HepG2 (cell line): ENCODE measurements around the gene TFF1. TPM values are rescaled to one million over a fixed set of nuclear protein-coding genes. Genes with fewer than 3 reads are reported as not detected.

ENCODE experiments used
- ATAC-seq: fragments of 200-7000 bp; cut with Tn5 transposase; 3 replicates; pipeline ENCODE4 v1.9.1; 2020; ENCODE audit warnings: mild to moderate bottlenecking, moderate library complexity
- BruUV-seq: library from RNA; stranded (reverse); fragments of 400-500 nt; replicated peaks from 2 replicates; lab custom pipeline; 2021; lab: Mats Ljungman, UMichigan
- CTCF ChIA-PET: fragments of 300-600 bp; formaldehyde crosslinking; extraction: SDS; loops from one replicate; lab custom pipeline; 2021; ENCODE audit warnings: low total read pairs, inconsistent platforms, low intra/inter-chr PET ratio; lab: Yijun Ruan, JAX
- POLR2A ChIA-PET: fragments of 350-600 bp; sonication (Branson Sonifier 250); formaldehyde crosslinking; loops from one replicate; lab custom pipeline; 2020; ENCODE audit warnings: antibody characterized with exemption, inconsistent platforms; lab: Yijun Ruan, JAX
- DNase-seq: peaks from one replicate; pipeline ENCODE4 v3.0.0-alpha.2; 2015; ENCODE audit warnings: low spot score
- FAIRE-seq: peaks from 3 replicates; lab custom pipeline; 2011; peaks lifted over from hg19 to GRCh38; lab: Jason Lieb, UNC
- H2AFZ ChIP-seq: one replicate; pipeline ENCODE4 v1.6.1; 2011; ENCODE audit warnings: low read length, inconsistent platforms
- H3K27ac ChIP-seq: fragments of 300-600 bp; 3 replicates; pipeline ENCODE4 v1.8.0; 2011; ENCODE audit warnings: mixed run types, mild to moderate bottlenecking, mixed read lengths, low read length, inconsistent platforms; ENCODE audit not compliant: insufficient read depth; ENCODE audit errors: extremely low read length
- H3K27me3 ChIP-seq, 2 experiments: fragments of 200-600 bp in 1 of 2; 2 replicates in 1 of 2; 3 replicates in 1 of 2; pipeline versions ENCODE4 v1.6.0 to v1.8.0; 2011; ENCODE audit warnings: low read length in 2 of 2, mild to moderate bottlenecking in 2 of 2, moderate library complexity in 2 of 2, inconsistent platforms in 1 of 2; ENCODE audit not compliant: insufficient read depth in 2 of 2, control insufficient read depth in 1 of 2
- H3K36me3 ChIP-seq, 2 experiments: fragments of 200-600 bp in 1 of 2; replicated peaks in 1 of 2; 2 replicates in 1 of 2; 3 replicates in 1 of 2; pipeline versions ENCODE4 v1.5.1 to v1.8.0; 2011; ENCODE audit warnings: low read length in 2 of 2, inconsistent platforms in 1 of 2; ENCODE audit not compliant: insufficient read depth in 2 of 2, control insufficient read depth in 1 of 2
- H3K4me1 ChIP-seq: 2 replicates; pipeline ENCODE4 v1.5.1; 2012; ENCODE audit warnings: low read length, inconsistent platforms; ENCODE audit not compliant: insufficient read depth
- H3K4me2 ChIP-seq: 2 replicates; pipeline ENCODE4 v1.6.0; 2011; ENCODE audit warnings: low read depth, low read length, inconsistent platforms
- H3K4me3 ChIP-seq, 3 experiments: fragments of 200-600 bp in 1 of 3; sonication (generic), shearing (Covaris generic) in 1 of 3; replicated peaks in 1 of 3; 2 replicates each; pipeline ENCODE4 v1.5.1; 2011 to 2016; ENCODE audit warnings: low read length in 3 of 3, inconsistent platforms in 2 of 3, low read depth in 2 of 3, mild to moderate bottlenecking in 2 of 3, control low read depth in 1 of 3, mixed read lengths in 1 of 3; ENCODE audit not compliant: insufficient read depth in 1 of 3
- H3K79me2 ChIP-seq: one replicate; pipeline ENCODE4 v1.6.1; 2011; ENCODE audit warnings: low read length, inconsistent platforms; ENCODE audit not compliant: insufficient read depth
- H3K9ac ChIP-seq: 2 replicates; pipeline ENCODE4 v1.6.0; 2011; ENCODE audit warnings: mild to moderate bottlenecking, low read depth, low read length, inconsistent platforms; ENCODE audit not compliant: insufficient read depth
- H3K9me3 ChIP-seq: 2 replicates; pipeline ENCODE4 v1.5.1; 2012; ENCODE audit warnings: mild to moderate bottlenecking, low read length
- H4K20me1 ChIP-seq: 2 replicates; pipeline ENCODE4 v1.6.0; 2011; ENCODE audit warnings: inconsistent platforms, mild to moderate bottlenecking, low read length, moderate library complexity; ENCODE audit not compliant: insufficient read depth
- FOXA3 ChIP-seq: IDR thresholded peaks from 2 replicates; pipeline ENCODE4 v1.6.1; 2016; ENCODE audit warnings: missing genetic modification reagents, missing compliant biosample characterization
- KLF9 ChIP-seq: IDR thresholded peaks from 2 replicates; pipeline ENCODE4 v1.6.1; 2016; ENCODE audit warnings: low read depth
- MYC ChIP-seq: sonication (generic); formaldehyde crosslinking; IDR thresholded peaks from 2 replicates; pipeline ENCODE4 v1.9.0; 2021; ENCODE audit warnings: missing genetic modification reagents, borderline replicate concordance
- NFRKB ChIP-seq: fragments of 450-650 bp; IDR thresholded peaks from 2 replicates; pipeline ENCODE4 v1.6.1; 2017
- SOX5 ChIP-seq: IDR thresholded peaks from 2 replicates; pipeline ENCODE4 v1.6.1; 2016; ENCODE audit warnings: borderline replicate concordance
- ZBTB25 ChIP-seq: IDR thresholded peaks from 2 replicates; pipeline ENCODE4 v1.6.1; 2018; ENCODE audit warnings: missing genetic modification reagents
- ZNF75D ChIP-seq: sonication (generic); formaldehyde crosslinking; IDR thresholded peaks from 2 replicates; pipeline ENCODE4 v1.8.1; 2023; ENCODE audit warnings: missing genetic modification reagents, mild to moderate bottlenecking, borderline replicate concordance
- WGBS: methylation state at CpG from one replicate; pipeline ENCODE4 v1.1.6; 2017; ENCODE audit warnings: low lambda C conversion rate; 5-methylcytosine and 5-hydroxymethylcytosine counted together
- in situ Hi-C: cut with HindIII; loops from 2 replicates; pipeline ENCODE4 v1.10.0; 2017; ENCODE audit warnings: low pct_unique_long_range_greater_than_20kb; ENCODE audit not compliant: extremely low pct_ligation_motif_present
- intact Hi-C: fragments of 100-400 bp; cut with micrococcal nuclease; formaldehyde crosslinking; loops from one replicate; pipeline ENCODE4 v1.10.0; 2022; ENCODE audit not compliant: unreplicated experiment
- polyA plus RNA-seq, 8 experiments: library from polyadenylated mRNA; depleted of rRNA in 3 of 8; stranded (reverse) in 7 of 8; unstranded in 1 of 8; fragments of >200 nt; fragmentation: Illumina TruSeq in 4 of 8; extraction: Trizol in 4 of 8; gene quantifications; 2 replicates each; pipeline versions ENCODE4 v1.2.1 to v1.2.3, GENCODE V29; 2011 to 2016; ENCODE audit warnings: low read depth in 4 of 8, missing spikeins in 1 of 8, mixed read lengths in 1 of 8; ENCODE audit not compliant: insufficient read depth in 1 of 8
- total RNA-seq, 5 experiments: library from RNA; depleted of rRNA; stranded (reverse); fragments of >200 nt; fragmentation: Illumina TruSeq; extraction: Trizol; gene quantifications; 2 replicates each; pipeline ENCODE4 v1.2.3, GENCODE V29; 2016; ENCODE audit warnings: low read depth in 1 of 5

The TFF1 gene
- total and polyA plus RNA-seq, 2 of the 13 experiments (the other 11 are each of a cell fraction or from before 2014, with no cell fraction given), result 0.24 to 19.4 TPM

DNA sequence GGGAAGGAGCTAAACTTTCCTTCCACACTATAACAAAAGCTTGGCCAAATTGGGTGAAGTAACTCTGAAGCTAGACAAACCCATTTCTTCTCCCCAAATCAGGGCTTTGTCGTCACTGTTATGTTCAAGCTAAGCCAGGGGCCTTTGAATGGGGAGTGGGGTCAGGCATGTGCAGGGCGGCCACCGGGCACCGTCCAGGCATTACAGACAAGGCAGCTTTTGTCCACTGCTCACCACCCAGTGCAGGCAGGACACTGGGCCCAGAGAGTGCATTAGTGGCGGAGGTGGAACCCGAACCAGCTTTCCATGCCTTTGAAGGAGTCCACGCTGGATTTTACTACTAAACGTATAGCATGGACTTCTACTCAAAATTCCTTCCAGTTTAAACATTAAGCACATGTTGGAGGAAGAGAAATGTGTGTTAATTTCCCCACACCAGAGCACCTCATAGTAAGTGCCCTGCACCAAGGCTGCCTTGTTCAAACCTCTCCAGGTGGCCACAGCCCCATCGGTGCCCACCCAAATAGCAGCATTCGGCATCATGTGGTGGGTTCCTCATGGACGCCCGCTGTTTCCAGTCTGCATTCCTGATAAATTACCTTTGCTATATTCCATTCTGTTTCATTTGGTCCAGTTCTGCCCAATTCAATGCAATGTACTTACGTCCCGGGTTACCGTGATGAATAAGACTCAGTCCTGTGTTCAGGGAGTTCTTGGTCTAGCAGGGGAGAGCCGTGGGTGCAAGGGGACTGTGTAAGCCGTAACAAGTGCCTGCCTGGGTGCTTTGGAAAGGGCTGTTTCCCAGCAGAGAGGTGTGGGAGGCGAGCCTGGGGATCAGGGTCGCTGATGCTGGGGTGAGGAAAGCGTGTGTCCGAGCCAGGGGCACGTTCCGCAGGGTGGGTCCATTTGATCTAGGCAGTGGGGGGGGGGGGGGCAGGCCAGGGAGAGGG is 39.0 kb upstream of the TFF1 start:
- in situ Hi-C loops, result no loop called here
- FAIRE-seq, result no peak
- no peak overlapping the region for H3K27ac ChIP-seq

More for the DNA sequence above, 39.0 kb upstream of the TFF1 start:
- WGBS, result 70% methylated on average over 19 of the region's 23 CpGs
- peaks cover 0 to 2% of the 10 kb centered on the region in 2 experiments; a peak in 2 of 5 replicates for H3K27me3 ChIP-seq
- no TSS peak for BruUV-seq
- intact Hi-C loops, result no loop called here
- TF ChIP-seq NFRKB (no peak), ZNF75D (CRISPR knock-in tag) (no peak), KLF9 (CRISPR knock-in tag) (no peak), FOXA3 (CRISPR knock-in tag) (no peak), ZBTB25 (CRISPR knock-in tag) (no peak), MYC (CRISPR knock-in tag) (no peak), SOX5 (CRISPR knock-in tag) (no peak)
- H4K20me1 ChIP-seq, result no peaks in the 10 kb centered on the region
- H3K4me3 ChIP-seq, result no peak overlapping the region
- CTCF ChIA-PET, result no interaction called here
- H3K36me3 ChIP-seq, result no peaks in the 10 kb centered on the region
- peaks cover 9% of the 10 kb centered on the region for H3K9me3 ChIP-seq
- H3K4me1 ChIP-seq, result peaks cover 30% of the 10 kb centered on the region
- H2AFZ ChIP-seq, result no peak overlapping the region
- H3K9ac ChIP-seq, result no peak overlapping the region
- H3K4me2 ChIP-seq, result no peak overlapping the region
- DNase-seq (no peak), ATAC-seq (peak; percentile 30; the same call in 2 of the 3 replicates)
- no peaks in the 10 kb centered on the region for H3K79me2 ChIP-seq
- POLR2A ChIA-PET, result interaction anchor here (2.0 kb wide), 1 partner anchor 19 kb away, joined by 8 read pairs; no protein-coding TSS in a partner anchor
